ENCODE measurements around the gene MMAB.

DNA sequence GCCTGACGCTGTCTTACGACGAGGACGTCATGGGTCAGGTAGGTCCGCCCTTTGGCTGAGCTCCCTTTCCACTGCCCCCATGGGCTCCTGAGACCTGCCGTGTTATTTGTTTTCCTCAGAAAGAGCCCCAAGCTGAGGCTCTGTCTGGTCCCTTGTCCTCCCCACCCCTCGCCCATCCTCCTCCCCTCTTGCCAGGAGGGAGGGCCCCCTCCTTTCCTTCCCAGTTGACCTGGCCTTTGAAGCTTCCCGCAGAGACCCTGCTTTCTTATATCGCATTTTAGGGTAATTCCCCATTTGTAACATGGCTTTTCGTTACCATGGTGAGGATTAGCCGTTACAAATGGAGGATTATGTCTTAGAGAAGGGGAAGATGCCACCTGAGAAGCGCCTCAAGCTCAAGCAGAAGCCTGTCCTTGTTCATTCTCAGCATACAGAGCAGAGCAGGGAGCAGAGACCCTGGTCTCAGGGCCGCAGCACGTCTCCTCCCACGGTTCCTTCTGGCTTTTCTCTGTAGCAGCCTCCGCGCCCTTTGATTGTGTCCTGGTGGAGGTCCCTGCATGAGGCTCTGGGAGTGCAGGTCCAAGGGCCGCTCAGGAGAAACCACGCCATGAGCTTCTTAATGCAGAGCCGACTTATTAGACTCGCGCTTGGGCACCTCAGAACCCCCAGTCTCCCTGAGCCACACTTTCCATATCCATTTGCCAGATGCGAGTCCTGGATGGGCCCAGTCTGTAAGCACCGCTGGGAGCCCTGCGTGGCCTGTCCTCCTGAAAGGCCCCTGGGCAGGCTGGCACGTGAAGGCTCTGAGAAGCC lies 48.6 kb downstream of the MMAB start:
- TF ChIP-seq JUN (IDR thresholded peaks at IDR 0.05) (no peak), POLR2A (IDR thresholded peaks at IDR 0.05; ENCODE audit: low read length) (no peak), POLR2AphosphoS2 (conservative IDR thresholded peaks at IDR 0.05; ENCODE audit: low read length) (no peak)
- TF ChIP-seq, protein P1, sequence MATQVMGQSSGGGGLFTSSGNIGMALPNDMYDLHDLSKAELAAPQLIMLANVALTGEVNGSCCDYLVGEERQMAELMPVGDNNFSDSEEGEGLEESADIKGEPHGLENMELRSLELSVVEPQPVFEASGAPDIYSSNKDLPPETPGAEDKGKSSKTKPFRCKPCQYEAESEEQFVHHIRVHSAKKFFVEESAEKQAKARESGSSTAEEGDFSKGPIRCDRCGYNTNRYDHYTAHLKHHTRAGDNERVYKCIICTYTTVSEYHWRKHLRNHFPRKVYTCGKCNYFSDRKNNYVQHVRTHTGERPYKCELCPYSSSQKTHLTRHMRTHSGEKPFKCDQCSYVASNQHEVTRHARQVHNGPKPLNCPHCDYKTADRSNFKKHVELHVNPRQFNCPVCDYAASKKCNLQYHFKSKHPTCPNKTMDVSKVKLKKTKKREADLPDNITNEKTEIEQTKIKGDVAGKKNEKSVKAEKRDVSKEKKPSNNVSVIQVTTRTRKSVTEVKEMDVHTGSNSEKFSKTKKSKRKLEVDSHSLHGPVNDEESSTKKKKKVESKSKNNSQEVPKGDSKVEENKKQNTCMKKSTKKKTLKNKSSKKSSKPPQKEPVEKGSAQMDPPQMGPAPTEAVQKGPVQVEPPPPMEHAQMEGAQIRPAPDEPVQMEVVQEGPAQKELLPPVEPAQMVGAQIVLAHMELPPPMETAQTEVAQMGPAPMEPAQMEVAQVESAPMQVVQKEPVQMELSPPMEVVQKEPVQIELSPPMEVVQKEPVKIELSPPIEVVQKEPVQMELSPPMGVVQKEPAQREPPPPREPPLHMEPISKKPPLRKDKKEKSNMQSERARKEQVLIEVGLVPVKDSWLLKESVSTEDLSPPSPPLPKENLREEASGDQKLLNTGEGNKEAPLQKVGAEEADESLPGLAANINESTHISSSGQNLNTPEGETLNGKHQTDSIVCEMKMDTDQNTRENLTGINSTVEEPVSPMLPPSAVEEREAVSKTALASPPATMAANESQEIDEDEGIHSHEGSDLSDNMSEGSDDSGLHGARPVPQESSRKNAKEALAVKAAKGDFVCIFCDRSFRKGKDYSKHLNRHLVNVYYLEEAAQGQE (IDR thresholded peaks at IDR 0.05), result no peak
- TF ChIP-seq, protein P2, sequence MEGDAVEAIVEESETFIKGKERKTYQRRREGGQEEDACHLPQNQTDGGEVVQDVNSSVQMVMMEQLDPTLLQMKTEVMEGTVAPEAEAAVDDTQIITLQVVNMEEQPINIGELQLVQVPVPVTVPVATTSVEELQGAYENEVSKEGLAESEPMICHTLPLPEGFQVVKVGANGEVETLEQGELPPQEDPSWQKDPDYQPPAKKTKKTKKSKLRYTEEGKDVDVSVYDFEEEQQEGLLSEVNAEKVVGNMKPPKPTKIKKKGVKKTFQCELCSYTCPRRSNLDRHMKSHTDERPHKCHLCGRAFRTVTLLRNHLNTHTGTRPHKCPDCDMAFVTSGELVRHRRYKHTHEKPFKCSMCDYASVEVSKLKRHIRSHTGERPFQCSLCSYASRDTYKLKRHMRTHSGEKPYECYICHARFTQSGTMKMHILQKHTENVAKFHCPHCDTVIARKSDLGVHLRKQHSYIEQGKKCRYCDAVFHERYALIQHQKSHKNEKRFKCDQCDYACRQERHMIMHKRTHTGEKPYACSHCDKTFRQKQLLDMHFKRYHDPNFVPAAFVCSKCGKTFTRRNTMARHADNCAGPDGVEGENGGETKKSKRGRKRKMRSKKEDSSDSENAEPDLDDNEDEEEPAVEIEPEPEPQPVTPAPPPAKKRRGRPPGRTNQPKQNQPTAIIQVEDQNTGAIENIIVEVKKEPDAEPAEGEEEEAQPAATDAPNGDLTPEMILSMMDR (IDR thresholded peaks at IDR 0.05), result no peak
